GM12891 (cell line): ENCODE measurements around the gene KIF16B.

Experiments
- POLR2A ChIP-seq: IDR thresholded peaks from 2 replicates; pipeline ENCODE4 v1.6.1; 2011; ENCODE audit warnings: low read depth, low read length, control low read depth
- POLR2AphosphoS5 ChIP-seq: IDR thresholded peaks from 2 replicates; pipeline ENCODE4 v1.6.1; 2011; ENCODE audit warnings: low read depth, low read length, control low read depth
- POU2F2 ChIP-seq: IDR thresholded peaks from 2 replicates; pipeline ENCODE4 v1.6.1; 2011; ENCODE audit warnings: low read depth, mild to moderate bottlenecking, control low read depth, low read length, moderate library complexity
- SPI1 ChIP-seq: IDR thresholded peaks from 2 replicates; pipeline ENCODE4 v1.6.1; 2011; ENCODE audit warnings: low read depth, low read length, control low read depth
- TAF1 ChIP-seq: IDR thresholded peaks from 2 replicates; pipeline ENCODE4 v1.6.1; 2011; ENCODE audit warnings: low read depth, low read length, control low read depth

DNA sequence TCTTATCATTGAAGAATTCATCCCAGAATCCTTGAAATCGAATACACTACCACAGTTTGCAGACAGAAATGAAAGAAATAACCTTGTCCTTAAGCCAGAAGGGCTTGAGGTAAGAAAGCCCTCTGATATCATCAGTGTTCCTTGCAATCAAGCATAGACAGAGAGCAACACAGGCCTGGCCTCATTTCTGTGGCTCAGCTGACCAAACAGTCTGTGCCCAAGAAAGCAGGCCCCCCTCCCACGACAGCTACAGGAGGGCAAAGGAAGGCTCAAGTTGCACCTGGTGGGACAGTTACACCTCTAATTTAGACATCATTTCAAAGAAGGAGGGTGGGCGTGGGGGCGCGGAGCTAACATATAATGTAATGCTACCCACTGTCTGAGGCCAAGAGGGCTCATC lies 21.6 kb downstream of the KIF16B start:
- TF ChIP-seq POLR2A: no peak
- no peak for TF ChIP-seq POLR2AphosphoS5
- no peak for TF ChIP-seq POU2F2
- no peak for TF ChIP-seq TAF1
- TF ChIP-seq SPI1: no peak
